ENCODE data around the gene MFSD1.

DNA sequence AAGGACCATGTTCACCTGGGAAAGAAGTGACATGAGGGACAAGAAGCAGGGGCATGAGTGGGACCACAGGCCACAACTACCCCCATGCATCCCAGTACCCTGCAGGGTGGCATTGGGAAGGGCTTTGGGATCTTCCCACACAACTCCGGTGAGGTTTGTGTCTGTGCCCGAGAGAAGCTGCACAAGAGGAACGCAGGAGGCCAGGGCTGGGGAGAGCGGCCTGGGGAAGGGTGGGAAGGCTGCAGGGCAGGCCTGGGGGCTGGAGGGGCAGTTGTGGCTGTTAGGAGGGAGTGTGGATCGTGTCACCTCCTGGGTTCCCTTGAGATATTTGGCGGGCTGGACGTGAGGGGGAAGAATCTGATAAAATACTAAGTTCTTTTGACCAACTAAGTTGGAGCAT lies 25.3 kb upstream of the MFSD1 start:
- no peak for TF ChIP-seq EZH2phosphoT487 (IDR thresholded peaks at IDR 0.05)
- TF ChIP-seq, protein P1, sequence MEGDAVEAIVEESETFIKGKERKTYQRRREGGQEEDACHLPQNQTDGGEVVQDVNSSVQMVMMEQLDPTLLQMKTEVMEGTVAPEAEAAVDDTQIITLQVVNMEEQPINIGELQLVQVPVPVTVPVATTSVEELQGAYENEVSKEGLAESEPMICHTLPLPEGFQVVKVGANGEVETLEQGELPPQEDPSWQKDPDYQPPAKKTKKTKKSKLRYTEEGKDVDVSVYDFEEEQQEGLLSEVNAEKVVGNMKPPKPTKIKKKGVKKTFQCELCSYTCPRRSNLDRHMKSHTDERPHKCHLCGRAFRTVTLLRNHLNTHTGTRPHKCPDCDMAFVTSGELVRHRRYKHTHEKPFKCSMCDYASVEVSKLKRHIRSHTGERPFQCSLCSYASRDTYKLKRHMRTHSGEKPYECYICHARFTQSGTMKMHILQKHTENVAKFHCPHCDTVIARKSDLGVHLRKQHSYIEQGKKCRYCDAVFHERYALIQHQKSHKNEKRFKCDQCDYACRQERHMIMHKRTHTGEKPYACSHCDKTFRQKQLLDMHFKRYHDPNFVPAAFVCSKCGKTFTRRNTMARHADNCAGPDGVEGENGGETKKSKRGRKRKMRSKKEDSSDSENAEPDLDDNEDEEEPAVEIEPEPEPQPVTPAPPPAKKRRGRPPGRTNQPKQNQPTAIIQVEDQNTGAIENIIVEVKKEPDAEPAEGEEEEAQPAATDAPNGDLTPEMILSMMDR (IDR thresholded peaks at IDR 0.05), result no peak
